Measurements from ENCODE around the gene RFX7.
"Not testable (repeated sequence)": the region's sequence is repeated elsewhere in the genome, so short reads cannot be mapped to it uniquely, and the experiment has no call there.

The RFX7 gene

GRCh38 chr15:56261854-56262509, 18.3 kb upstream of the RFX7 start:
- Histone ChIP-seq H3K9ac (ENCODE audit: low read depth, low read length, poor library complexity, severe bottlenecking) (no peak overlapping the region), H3K36me3 (ENCODE audit: insufficient read depth, low read length) (no peaks in the 10 kb centered on the region), H3K79me2 (ENCODE audit: insufficient read depth, low read length) (no peaks in the 10 kb centered on the region), H3F3A (ENCODE audit: low read depth) (no peaks in the 10 kb centered on the region), H3K9me3 (ENCODE audit: insufficient read depth, low read depth, low read length) (no peaks in the 10 kb centered on the region), H3K4me2 (ENCODE audit: low read depth, low read length, poor library complexity, severe bottlenecking) (no peak overlapping the region), H3K4me3 (ENCODE audit: low read length, poor library complexity, severe bottlenecking) (no peak overlapping the region), H2AFZ (ENCODE audit: low read length) (peak overlapping the region; percentile 72; the same call in 1 of the 2 replicates), H3K27me3 (ENCODE audit: insufficient read depth, low read length, poor library complexity, severe bottlenecking) (no peaks in the 10 kb centered on the region), H3K9me2 (replicated peaks; ENCODE audit: low read depth, low read length) (no peaks in the 10 kb centered on the region), H3K4me1 (ENCODE audit: insufficient read depth, low read length, poor library complexity, severe bottlenecking) (peaks cover 16% of the 10 kb centered on the region), H4K20me1 (ENCODE audit: insufficient read depth, low read length, poor library complexity, severe bottlenecking) (no peaks in the 10 kb centered on the region)
- no peak for TF ChIP-seq CTCF (conservative IDR thresholded peaks at IDR 0.05; ENCODE audit: low read length)
- no peak for TF ChIP-seq EZH2phosphoT487 (IDR thresholded peaks at IDR 0.05; ENCODE audit: borderline replicate concordance)

- not testable (repeated sequence) for H3K9me3 ChIP-seq (ENCODE audit: insufficient read depth, low read depth, low read length); H3K9ac ChIP-seq (ENCODE audit: low read depth, low read length, poor library complexity, severe bottlenecking); H3K79me2 ChIP-seq (ENCODE audit: insufficient read depth, low read length); H3K36me3 ChIP-seq (ENCODE audit: insufficient read depth, low read length); H3K27me3 ChIP-seq (ENCODE audit: insufficient read depth, low read length, poor library complexity, severe bottlenecking); H4K20me1 ChIP-seq (ENCODE audit: insufficient read depth, low read length, poor library complexity, severe bottlenecking); H3K9me2 ChIP-seq (replicated peaks; ENCODE audit: low read depth, low read length); H3F3A ChIP-seq (ENCODE audit: low read depth)
- Histone ChIP-seq H3K4me3 (ENCODE audit: low read length, poor library complexity, severe bottlenecking) (peak overlapping the region; percentile 4), H2AFZ (ENCODE audit: low read length) (peak overlapping the region; percentile 2; the same call in 1 of the 2 replicates), H3K4me1 (ENCODE audit: insufficient read depth, low read length, poor library complexity, severe bottlenecking) (peaks cover 21% of the 10 kb centered on the region), H3K4me2 (ENCODE audit: low read depth, low read length, poor library complexity, severe bottlenecking) (peak overlapping the region; percentile 49)
Observed at GRCh38 chr15:56257306-56257705, 13.6 kb upstream of the RFX7 start.

GRCh38 chr15:56254265-56254664, 10.6 kb upstream of the RFX7 start:
- H3K9ac ChIP-seq (ENCODE audit: low read depth, low read length, poor library complexity, severe bottlenecking): no peak overlapping the region
- no peak for TF ChIP-seq EZH2phosphoT487 (IDR thresholded peaks at IDR 0.05; ENCODE audit: borderline replicate concordance)
- no peak for TF ChIP-seq CTCF (conservative IDR thresholded peaks at IDR 0.05; ENCODE audit: low read length)
- no peaks in the 10 kb centered on the region for H3K9me3 ChIP-seq (ENCODE audit: insufficient read depth, low read depth, low read length)
- H2AFZ ChIP-seq (ENCODE audit: low read length): no peak overlapping the region
- H3K4me2 ChIP-seq (ENCODE audit: low read depth, low read length, poor library complexity, severe bottlenecking): no peak overlapping the region
- peaks cover 28% of the 10 kb centered on the region for H3K4me1 ChIP-seq (ENCODE audit: insufficient read depth, low read length, poor library complexity, severe bottlenecking)
- no peaks in the 10 kb centered on the region for H4K20me1 ChIP-seq (ENCODE audit: insufficient read depth, low read length, poor library complexity, severe bottlenecking)
- no peaks in the 10 kb centered on the region for H3K36me3 ChIP-seq (ENCODE audit: insufficient read depth, low read length)
- no peaks in the 10 kb centered on the region for H3K79me2 ChIP-seq (ENCODE audit: insufficient read depth, low read length)
- H3K4me3 ChIP-seq (ENCODE audit: low read length, poor library complexity, severe bottlenecking): no peak overlapping the region
- no peaks in the 10 kb centered on the region for H3K27me3 ChIP-seq (ENCODE audit: insufficient read depth, low read length, poor library complexity, severe bottlenecking)
- no peaks in the 10 kb centered on the region for H3F3A ChIP-seq (ENCODE audit: low read depth)
- no peaks in the 10 kb centered on the region for H3K9me2 ChIP-seq (replicated peaks; ENCODE audit: low read depth, low read length)

GRCh38 chr15:56252386-56252785, 8.7 kb upstream of the RFX7 start:
- H3K4me2 ChIP-seq (ENCODE audit: low read depth, low read length, poor library complexity, severe bottlenecking): no peak overlapping the region
- H3K27me3 ChIP-seq (ENCODE audit: insufficient read depth, low read length, poor library complexity, severe bottlenecking): no peaks in the 10 kb centered on the region
- H2AFZ ChIP-seq (ENCODE audit: low read length): no peak overlapping the region
- H3K9ac ChIP-seq (ENCODE audit: low read depth, low read length, poor library complexity, severe bottlenecking): no peak overlapping the region
- no peaks in the 10 kb centered on the region for H3K9me2 ChIP-seq (replicated peaks; ENCODE audit: low read depth, low read length)
- no peak overlapping the region for H3K4me3 ChIP-seq (ENCODE audit: low read length, poor library complexity, severe bottlenecking)
- no peaks in the 10 kb centered on the region for H3K9me3 ChIP-seq (ENCODE audit: insufficient read depth, low read depth, low read length)
- no peaks in the 10 kb centered on the region for H3K79me2 ChIP-seq (ENCODE audit: insufficient read depth, low read length)
- no peaks in the 10 kb centered on the region for H3F3A ChIP-seq (ENCODE audit: low read depth)
- no peaks in the 10 kb centered on the region for H4K20me1 ChIP-seq (ENCODE audit: insufficient read depth, low read length, poor library complexity, severe bottlenecking)
- peaks cover 25% of the 10 kb centered on the region for H3K4me1 ChIP-seq (ENCODE audit: insufficient read depth, low read length, poor library complexity, severe bottlenecking)
- TF ChIP-seq CTCF (conservative IDR thresholded peaks at IDR 0.05; ENCODE audit: low read length) (no peak), EZH2phosphoT487 (IDR thresholded peaks at IDR 0.05; ENCODE audit: borderline replicate concordance) (no peak)
- H3K36me3 ChIP-seq (ENCODE audit: insufficient read depth, low read length): no peaks in the 10 kb centered on the region

All from Loucy (cell line).